ENCODE results near the gene SNX20. TPM values are rescaled to one million over a fixed set of nuclear protein-coding genes. Genes with fewer than 3 reads are reported as not detected.
A peak's percentile ranks its signal among the peaks of the same experiment; 100 is the strongest.

Gene SNX20
- total and polyA plus RNA-seq, 2 of the 13 experiments (the other 11 are each of a cell fraction or from before 2014, with no cell fraction given) = not detected

DNA sequence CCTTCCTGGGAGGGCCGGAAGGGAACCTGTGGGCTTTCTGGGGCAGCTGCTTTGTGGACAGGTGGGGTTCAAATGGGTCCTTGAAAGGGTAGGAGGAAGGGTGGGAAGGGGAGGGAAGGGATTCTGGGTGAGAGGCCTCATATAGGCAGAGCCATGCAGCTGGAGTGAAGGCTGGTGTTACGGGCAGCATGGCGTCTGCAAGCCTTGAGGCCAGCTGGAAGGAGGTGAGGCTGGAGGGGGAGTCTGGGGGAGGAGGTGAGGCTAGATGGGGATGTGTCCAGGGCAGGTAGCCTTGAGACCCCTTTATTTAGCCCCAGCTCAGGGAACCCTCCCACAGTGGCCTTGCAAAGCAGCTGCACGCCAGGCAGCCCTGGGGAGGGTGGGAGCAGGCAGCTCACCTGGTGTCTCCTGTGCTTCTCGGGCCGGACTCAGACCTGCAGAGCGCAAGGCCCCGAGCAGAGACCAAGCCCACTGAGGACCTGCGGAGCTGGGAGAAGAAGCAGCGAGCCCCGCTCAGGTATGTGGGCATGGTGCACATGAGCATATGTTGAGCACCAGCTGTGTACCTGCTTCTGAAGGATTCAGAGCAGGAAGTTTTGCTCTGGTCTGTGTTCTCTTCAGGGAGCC is 50.6 kb downstream of the SNX20 start:
- Histone ChIP-seq H4K20me1 (ENCODE audit: insufficient read depth, low read length) (peaks cover 54% of the 10 kb centered on the region), H3K79me2 (ENCODE audit: insufficient read depth, low read length) (no peaks in the 10 kb centered on the region), H3K36me3 (replicated peaks in 1 of 2; ENCODE audit: control insufficient read depth in 1 of 2, insufficient read depth in 2 of 2, low read length in 2 of 2) (peaks cover 66 to 90% of the 10 kb centered on the region in 2 experiments), H3K4me1 (ENCODE audit: insufficient read depth, low read length) (peaks cover 12% of the 10 kb centered on the region; the same call in 1 of the 2 replicates), H2AFZ (ENCODE audit: low read length) (no peak overlapping the region), H3K9ac (ENCODE audit: insufficient read depth, low read depth, low read length) (no peak overlapping the region), H3K9me3 (ENCODE audit: low read length) (no peaks in the 10 kb centered on the region), H3K27ac (ENCODE audit: extremely low read length, insufficient read depth, low read length) (no peak overlapping the region), H3K4me3 (replicated peaks in 1 of 3; ENCODE audit: insufficient read depth in 1 of 3, low read depth in 2 of 3, low read length in 3 of 3) (no peak overlapping the region), H3K27me3 (ENCODE audit: control insufficient read depth in 1 of 2, insufficient read depth in 2 of 2, low read length in 2 of 2) (no peaks in the 10 kb centered on the region), H3K4me2 (ENCODE audit: low read depth, low read length) (no peak overlapping the region)
- intact Hi-C loops (cut with micrococcal nuclease; ENCODE audit: unreplicated experiment) = no loop called here
- in situ Hi-C loops (cut with HindIII; ENCODE audit: extremely low pct_ligation_motif_present, low pct_unique_long_range_greater_than_20kb) = no loop called here
- no TSS peak for BruUV-seq (replicated peaks)
- WGBS (ENCODE audit: low lambda C conversion rate) = 95% methylated on average over 11 of the region's 11 CpGs
- ATAC-seq = no peak; the same call in 2 of the 3 replicates
- FAIRE-seq = no peak
- DNase-seq (ENCODE audit: low spot score) = no peak
- CTCF ChIA-PET (ENCODE audit: low intra/inter-chr PET ratio, low total read pairs) = no interaction called here
- POLR2A ChIA-PET = interaction anchor here (1.1 kb wide), 1 partner anchor 83 kb away, joined by 3 read pairs; no protein-coding TSS in a partner anchor
- 0 out of 2 replicates have a peak, but pooled peaks have one; percentile 37 for TF ChIP-seq GTF3A (CRISPR knock-in tag; conservative IDR thresholded peaks at IDR 0.05)
- no peak for TF ChIP-seq ZNF431 (CRISPR knock-in tag; IDR thresholded peaks at IDR 0.05; ENCODE audit: borderline replicate concordance, low read depth)
- TF ChIP-seq ZNF225 (CRISPR knock-in tag; IDR thresholded peaks at IDR 0.05) = no peak
- TF ChIP-seq ZNF724P (CRISPR knock-in tag; IDR thresholded peaks at IDR 0.05; ENCODE audit: borderline replicate concordance) = peak; percentile 49; the same call in 1 of the 2 replicates
- no peak for TF ChIP-seq FOXP1 (IDR thresholded peaks at IDR 0.05)
- TF ChIP-seq FOXP1 (CRISPR knock-in tag; IDR thresholded peaks at IDR 0.05) = no peak
- TF ChIP-seq ZIK1 (CRISPR knock-in tag; IDR thresholded peaks at IDR 0.05; ENCODE audit: borderline replicate concordance, low read depth) = no peak
- peak; percentile 97 for TF ChIP-seq RBM22 (optimal IDR thresholded peaks at IDR 0.05; ENCODE audit: low read length)
- no peak for TF ChIP-seq TCF12 (IDR thresholded peaks at IDR 0.05)
- no peak for TF ChIP-seq TCF12 (CRISPR knock-in tag; IDR thresholded peaks at IDR 0.05)
- peak in 1 of 2 experiments; percentile 67; a peak in 1 of 4 replicates for TF ChIP-seq POLR2A (IDR thresholded peaks at IDR 0.05; ENCODE audit: insufficient read depth in 1 of 2, low read depth in 2 of 2, low read length in 2 of 2)
- TF ChIP-seq NFE2L1 (CRISPR knock-in tag; IDR thresholded peaks at IDR 0.05; ENCODE audit: borderline replicate concordance) = peak; percentile 36; the same call in 1 of the 2 replicates
- TF ChIP-seq ZKSCAN8 (CRISPR knock-in tag; IDR thresholded peaks at IDR 0.05; ENCODE audit: borderline replicate concordance) = peak; percentile 34; the same call in 1 of the 2 replicates
- no peak for TF ChIP-seq CHD4 (IDR thresholded peaks at IDR 0.05; ENCODE audit: borderline replicate concordance, low read length)
- TF ChIP-seq, protein P1, sequence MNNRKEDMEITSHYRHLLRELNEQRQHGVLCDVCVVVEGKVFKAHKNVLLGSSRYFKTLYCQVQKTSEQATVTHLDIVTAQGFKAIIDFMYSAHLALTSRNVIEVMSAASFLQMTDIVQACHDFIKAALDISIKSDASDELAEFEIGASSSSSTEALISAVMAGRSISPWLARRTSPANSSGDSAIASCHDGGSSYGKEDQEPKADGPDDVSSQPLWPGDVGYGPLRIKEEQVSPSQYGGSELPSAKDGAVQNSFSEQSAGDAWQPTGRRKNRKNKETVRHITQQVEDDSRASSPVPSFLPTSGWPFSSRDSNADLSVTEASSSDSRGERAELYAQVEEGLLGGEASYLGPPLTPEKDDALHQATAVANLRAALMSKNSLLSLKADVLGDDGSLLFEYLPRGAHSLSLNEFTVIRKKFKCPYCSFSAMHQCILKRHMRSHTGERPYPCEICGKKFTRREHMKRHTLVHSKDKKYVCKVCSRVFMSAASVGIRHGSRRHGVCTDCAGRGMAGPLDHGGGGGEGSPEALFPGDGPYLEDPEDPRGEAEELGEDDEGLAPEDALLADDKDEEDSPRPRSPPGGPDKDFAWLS (CRISPR knock-in tag; IDR thresholded peaks at IDR 0.05; ENCODE audit: borderline replicate concordance) = 0 out of 2 replicates have a peak, but pooled peaks have one; percentile 63
- TF ChIP-seq POLR2G (IDR thresholded peaks at IDR 0.05; ENCODE audit: low read depth, low read length) = peak; percentile 56; the same call in 1 of the 2 replicates
- peak; percentile 99 for TF ChIP-seq AGO2 (optimal IDR thresholded peaks at IDR 0.05; ENCODE audit: low read depth, low read length)
- TF ChIP-seq, protein P2, sequence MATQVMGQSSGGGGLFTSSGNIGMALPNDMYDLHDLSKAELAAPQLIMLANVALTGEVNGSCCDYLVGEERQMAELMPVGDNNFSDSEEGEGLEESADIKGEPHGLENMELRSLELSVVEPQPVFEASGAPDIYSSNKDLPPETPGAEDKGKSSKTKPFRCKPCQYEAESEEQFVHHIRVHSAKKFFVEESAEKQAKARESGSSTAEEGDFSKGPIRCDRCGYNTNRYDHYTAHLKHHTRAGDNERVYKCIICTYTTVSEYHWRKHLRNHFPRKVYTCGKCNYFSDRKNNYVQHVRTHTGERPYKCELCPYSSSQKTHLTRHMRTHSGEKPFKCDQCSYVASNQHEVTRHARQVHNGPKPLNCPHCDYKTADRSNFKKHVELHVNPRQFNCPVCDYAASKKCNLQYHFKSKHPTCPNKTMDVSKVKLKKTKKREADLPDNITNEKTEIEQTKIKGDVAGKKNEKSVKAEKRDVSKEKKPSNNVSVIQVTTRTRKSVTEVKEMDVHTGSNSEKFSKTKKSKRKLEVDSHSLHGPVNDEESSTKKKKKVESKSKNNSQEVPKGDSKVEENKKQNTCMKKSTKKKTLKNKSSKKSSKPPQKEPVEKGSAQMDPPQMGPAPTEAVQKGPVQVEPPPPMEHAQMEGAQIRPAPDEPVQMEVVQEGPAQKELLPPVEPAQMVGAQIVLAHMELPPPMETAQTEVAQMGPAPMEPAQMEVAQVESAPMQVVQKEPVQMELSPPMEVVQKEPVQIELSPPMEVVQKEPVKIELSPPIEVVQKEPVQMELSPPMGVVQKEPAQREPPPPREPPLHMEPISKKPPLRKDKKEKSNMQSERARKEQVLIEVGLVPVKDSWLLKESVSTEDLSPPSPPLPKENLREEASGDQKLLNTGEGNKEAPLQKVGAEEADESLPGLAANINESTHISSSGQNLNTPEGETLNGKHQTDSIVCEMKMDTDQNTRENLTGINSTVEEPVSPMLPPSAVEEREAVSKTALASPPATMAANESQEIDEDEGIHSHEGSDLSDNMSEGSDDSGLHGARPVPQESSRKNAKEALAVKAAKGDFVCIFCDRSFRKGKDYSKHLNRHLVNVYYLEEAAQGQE (IDR thresholded peaks at IDR 0.05; ENCODE audit: borderline replicate concordance in 1 of 2, low read depth in 1 of 2, low read length in 2 of 2) = no peak
- no peak for TF ChIP-seq ZNF138 (CRISPR knock-in tag; IDR thresholded peaks at IDR 0.05; ENCODE audit: low read depth)
- TF ChIP-seq TARDBP (CRISPR knock-in tag; IDR thresholded peaks at IDR 0.05) = 0 out of 2 replicates have a peak, but pooled peaks have one; percentile 30
- TF ChIP-seq ZNF230 (CRISPR knock-in tag; IDR thresholded peaks at IDR 0.05) = no peak

Measured in HepG2 (cell line).